ENCODE results near the gene ERCC6L.

ERCC6L gene

GRCh38 chrX:72270316-72270866 is 31.6 kb upstream of the ERCC6L start:
- no peaks in the 10 kb centered on the region for H3K9me3 ChIP-seq (ENCODE audit: control insufficient read depth in 1 of 2, low read length in 2 of 2)
- H3K27me3 ChIP-seq (ENCODE audit: control insufficient read depth in 1 of 2, insufficient read depth in 2 of 2, low read length in 2 of 2): no peaks in the 10 kb centered on the region
- no peak overlapping the region for H3K9ac ChIP-seq (ENCODE audit: low read depth in 1 of 2, low read length in 2 of 2)
- H3K4me1 ChIP-seq (ENCODE audit: control insufficient read depth in 1 of 2, insufficient read depth in 2 of 2, low read length in 2 of 2): peaks cover 11 to 15% of the 10 kb centered on the region in 2 donors
- H3K27ac ChIP-seq (ENCODE audit: low read depth, low read length): no peak overlapping the region
- H3K4me3 ChIP-seq (ENCODE audit: low read depth in 1 of 2, low read length in 2 of 2): no peak overlapping the region
- peaks cover 34 to 45% of the 10 kb centered on the region in 2 donors for H3K36me3 ChIP-seq (ENCODE audit: control insufficient read depth in 1 of 2, insufficient read depth in 2 of 2, low read length in 2 of 2)

- Histone ChIP-seq H3K9ac (ENCODE audit: low read depth in 1 of 2, low read length in 2 of 2) (no peak overlapping the region), H3K27me3 (ENCODE audit: control insufficient read depth in 1 of 2, insufficient read depth in 2 of 2, low read length in 2 of 2) (no peaks in the 10 kb centered on the region), H3K36me3 (ENCODE audit: control insufficient read depth in 1 of 2, insufficient read depth in 2 of 2, low read length in 2 of 2) (peaks cover 31 to 42% of the 10 kb centered on the region in 2 donors), H3K27ac (ENCODE audit: low read depth, low read length) (no peak overlapping the region), H3K4me3 (ENCODE audit: low read depth in 1 of 2, low read length in 2 of 2) (no peak overlapping the region), H3K9me3 (ENCODE audit: control insufficient read depth in 1 of 2, low read length in 2 of 2) (no peaks in the 10 kb centered on the region), H3K4me1 (ENCODE audit: control insufficient read depth in 1 of 2, insufficient read depth in 2 of 2, low read length in 2 of 2) (peaks cover 9 to 10% of the 10 kb centered on the region in 2 donors)
Measured at GRCh38 chrX:72269671-72270251, 30.9 kb upstream of the ERCC6L start.

GRCh38 chrX:72268597-72269365 is 30.0 kb upstream of the ERCC6L start:
- H3K9me3 ChIP-seq (ENCODE audit: control insufficient read depth in 1 of 2, low read length in 2 of 2): no peaks in the 10 kb centered on the region
- no peak overlapping the region for H3K4me3 ChIP-seq (ENCODE audit: low read depth in 1 of 2, low read length in 2 of 2)
- no peak overlapping the region for H3K9ac ChIP-seq (ENCODE audit: low read depth in 1 of 2, low read length in 2 of 2)
- no peaks in the 10 kb centered on the region for H3K27me3 ChIP-seq (ENCODE audit: control insufficient read depth in 1 of 2, insufficient read depth in 2 of 2, low read length in 2 of 2)
- H3K27ac ChIP-seq (ENCODE audit: low read depth, low read length): no peak overlapping the region
- H3K4me1 ChIP-seq (ENCODE audit: control insufficient read depth in 1 of 2, insufficient read depth in 2 of 2, low read length in 2 of 2): peaks cover 0 to 3% of the 10 kb centered on the region in 2 donors
- peaks cover 25 to 32% of the 10 kb centered on the region in 2 donors for H3K36me3 ChIP-seq (ENCODE audit: control insufficient read depth in 1 of 2, insufficient read depth in 2 of 2, low read length in 2 of 2)

GRCh38 chrX:72265263-72265662 is 26.4 kb upstream of the ERCC6L start:
- Histone ChIP-seq H3K9ac (ENCODE audit: low read depth in 1 of 2, low read length in 2 of 2) (no peak overlapping the region), H3K9me3 (ENCODE audit: control insufficient read depth in 1 of 2, low read length in 2 of 2) (no peaks in the 10 kb centered on the region), H3K4me3 (ENCODE audit: low read depth in 1 of 2, low read length in 2 of 2) (no peak overlapping the region), H3K4me1 (ENCODE audit: control insufficient read depth in 1 of 2, insufficient read depth in 2 of 2, low read length in 2 of 2) (peaks cover 0 to 5% of the 10 kb centered on the region in 2 donors), H3K27ac (ENCODE audit: low read depth, low read length) (no peak overlapping the region), H3K36me3 (ENCODE audit: control insufficient read depth in 1 of 2, insufficient read depth in 2 of 2, low read length in 2 of 2) (peaks cover 2 to 5% of the 10 kb centered on the region in 2 donors), H3K27me3 (ENCODE audit: control insufficient read depth in 1 of 2, insufficient read depth in 2 of 2, low read length in 2 of 2) (no peaks in the 10 kb centered on the region)

GRCh38 chrX:72262077-72262476 is 23.2 kb upstream of the ERCC6L start:
- Histone ChIP-seq H3K27ac (ENCODE audit: low read depth, low read length) (no peak overlapping the region), H3K9me3 (ENCODE audit: control insufficient read depth in 1 of 2, low read length in 2 of 2) (no peaks in the 10 kb centered on the region), H3K4me1 (ENCODE audit: control insufficient read depth in 1 of 2, insufficient read depth in 2 of 2, low read length in 2 of 2) (peaks cover 0 to 5% of the 10 kb centered on the region in 2 donors), H3K4me3 (ENCODE audit: low read depth in 1 of 2, low read length in 2 of 2) (no peak overlapping the region), H3K27me3 (ENCODE audit: control insufficient read depth in 1 of 2, insufficient read depth in 2 of 2, low read length in 2 of 2) (no peaks in the 10 kb centered on the region), H3K9ac (ENCODE audit: low read depth in 1 of 2, low read length in 2 of 2) (no peak overlapping the region), H3K36me3 (ENCODE audit: control insufficient read depth in 1 of 2, insufficient read depth in 2 of 2, low read length in 2 of 2) (no peaks in the 10 kb centered on the region)

- H3K9ac ChIP-seq (ENCODE audit: low read depth in 1 of 2, low read length in 2 of 2): no peak overlapping the region
- no peak overlapping the region for H3K27ac ChIP-seq (ENCODE audit: low read depth, low read length)
- H3K36me3 ChIP-seq (ENCODE audit: control insufficient read depth in 1 of 2, insufficient read depth in 2 of 2, low read length in 2 of 2): no peaks in the 10 kb centered on the region
- no peaks in the 10 kb centered on the region for H3K9me3 ChIP-seq (ENCODE audit: control insufficient read depth in 1 of 2, low read length in 2 of 2)
- peaks cover 0 to 5% of the 10 kb centered on the region in 2 donors for H3K4me1 ChIP-seq (ENCODE audit: control insufficient read depth in 1 of 2, insufficient read depth in 2 of 2, low read length in 2 of 2)
- no peak overlapping the region for H3K4me3 ChIP-seq (ENCODE audit: low read depth in 1 of 2, low read length in 2 of 2)
- H3K27me3 ChIP-seq (ENCODE audit: control insufficient read depth in 1 of 2, insufficient read depth in 2 of 2, low read length in 2 of 2): no peaks in the 10 kb centered on the region
Measured at GRCh38 chrX:72260448-72260847, 21.6 kb upstream of the ERCC6L start.

- Histone ChIP-seq H3K36me3 (ENCODE audit: control insufficient read depth in 1 of 2, insufficient read depth in 2 of 2, low read length in 2 of 2) (no peaks in the 10 kb centered on the region), H3K27ac (ENCODE audit: low read depth, low read length) (no peak overlapping the region), H3K9ac (ENCODE audit: low read depth in 1 of 2, low read length in 2 of 2) (no peak overlapping the region), H3K4me3 (ENCODE audit: low read depth in 1 of 2, low read length in 2 of 2) (no peak overlapping the region), H3K4me1 (ENCODE audit: control insufficient read depth in 1 of 2, insufficient read depth in 2 of 2, low read length in 2 of 2) (peaks cover 0 to 5% of the 10 kb centered on the region in 2 donors), H3K27me3 (ENCODE audit: control insufficient read depth in 1 of 2, insufficient read depth in 2 of 2, low read length in 2 of 2) (no peaks in the 10 kb centered on the region), H3K9me3 (ENCODE audit: control insufficient read depth in 1 of 2, low read length in 2 of 2) (no peaks in the 10 kb centered on the region)
Measured at GRCh38 chrX:72258174-72258573, 19.3 kb upstream of the ERCC6L start.

GRCh38 chrX:72255864-72256263 is 17.0 kb upstream of the ERCC6L start:
- H3K27me3 ChIP-seq (ENCODE audit: control insufficient read depth in 1 of 2, insufficient read depth in 2 of 2, low read length in 2 of 2): no peaks in the 10 kb centered on the region
- H3K36me3 ChIP-seq (ENCODE audit: control insufficient read depth in 1 of 2, insufficient read depth in 2 of 2, low read length in 2 of 2): no peaks in the 10 kb centered on the region
- no peaks in the 10 kb centered on the region for H3K9me3 ChIP-seq (ENCODE audit: control insufficient read depth in 1 of 2, low read length in 2 of 2)
- no peak overlapping the region for H3K27ac ChIP-seq (ENCODE audit: low read depth, low read length)
- no peaks in the 10 kb centered on the region for H3K4me1 ChIP-seq (ENCODE audit: control insufficient read depth in 1 of 2, insufficient read depth in 2 of 2, low read length in 2 of 2)
- H3K9ac ChIP-seq (ENCODE audit: low read depth in 1 of 2, low read length in 2 of 2): no peak overlapping the region
- H3K4me3 ChIP-seq (ENCODE audit: low read depth in 1 of 2, low read length in 2 of 2): no peak overlapping the region

- Histone ChIP-seq H3K9ac (ENCODE audit: low read depth in 1 of 2, low read length in 2 of 2) (no peak overlapping the region), H3K4me3 (ENCODE audit: low read depth in 1 of 2, low read length in 2 of 2) (no peak overlapping the region), H3K27me3 (ENCODE audit: control insufficient read depth in 1 of 2, insufficient read depth in 2 of 2, low read length in 2 of 2) (no peaks in the 10 kb centered on the region), H3K36me3 (ENCODE audit: control insufficient read depth in 1 of 2, insufficient read depth in 2 of 2, low read length in 2 of 2) (no peaks in the 10 kb centered on the region), H3K9me3 (ENCODE audit: control insufficient read depth in 1 of 2, low read length in 2 of 2) (no peaks in the 10 kb centered on the region), H3K27ac (ENCODE audit: low read depth, low read length) (no peak overlapping the region), H3K4me1 (ENCODE audit: control insufficient read depth in 1 of 2, insufficient read depth in 2 of 2, low read length in 2 of 2) (no peaks in the 10 kb centered on the region)
Measured at GRCh38 chrX:72255445-72255844, 16.6 kb upstream of the ERCC6L start.

GRCh38 chrX:72254816-72255215 is 16.0 kb upstream of the ERCC6L start:
- H3K9me3 ChIP-seq (ENCODE audit: control insufficient read depth in 1 of 2, low read length in 2 of 2): no peaks in the 10 kb centered on the region
- H3K27me3 ChIP-seq (ENCODE audit: control insufficient read depth in 1 of 2, insufficient read depth in 2 of 2, low read length in 2 of 2): no peaks in the 10 kb centered on the region
- H3K9ac ChIP-seq (ENCODE audit: low read depth in 1 of 2, low read length in 2 of 2): no peak overlapping the region
- no peaks in the 10 kb centered on the region for H3K4me1 ChIP-seq (ENCODE audit: control insufficient read depth in 1 of 2, insufficient read depth in 2 of 2, low read length in 2 of 2)
- no peak overlapping the region for H3K27ac ChIP-seq (ENCODE audit: low read depth, low read length)
- no peaks in the 10 kb centered on the region for H3K36me3 ChIP-seq (ENCODE audit: control insufficient read depth in 1 of 2, insufficient read depth in 2 of 2, low read length in 2 of 2)
- no peak overlapping the region for H3K4me3 ChIP-seq (ENCODE audit: low read depth in 1 of 2, low read length in 2 of 2)
